IPS DF 6.9 (cell line): ENCODE measurements around the gene TMEM17.

Experiments used
- DNase-seq: peaks from one replicate; pipeline ENCODE4 v3.0.0-alpha.2; 2013; ENCODE audit warnings: low read depth, low spot score
- H3K27ac ChIP-seq: one replicate; pipeline ENCODE4 v1.5.1; 2013; ENCODE audit warnings: low read length, control low read depth
- H3K27me3 ChIP-seq: 2 replicates; pipeline ENCODE4 v1.6.1; 2013; ENCODE audit warnings: mild to moderate bottlenecking, low read length; ENCODE audit not compliant: control insufficient read depth, insufficient read depth
- H3K36me3 ChIP-seq: 2 replicates; pipeline ENCODE4 v1.6.1; 2013; ENCODE audit warnings: low read length; ENCODE audit not compliant: control insufficient read depth, insufficient read depth
- H3K4me1 ChIP-seq: 2 replicates; pipeline ENCODE4 v1.6.1; 2013; ENCODE audit warnings: low read length; ENCODE audit not compliant: control insufficient read depth, insufficient read depth
- H3K4me3 ChIP-seq: 2 replicates; pipeline ENCODE4 v1.5.1; 2013; ENCODE audit warnings: mild to moderate bottlenecking, low read length
- H3K9me3 ChIP-seq: 2 replicates; pipeline ENCODE4 v1.6.1; 2013; ENCODE audit warnings: low read length, inconsistent platforms; ENCODE audit not compliant: control insufficient read depth, insufficient read depth
- WGBS: extraction: QIAGEN DNeasy Blood & Tissue Kit; methylation state at CpG from one replicate; pipeline ENCODE4 v1.1.7; 2013; ENCODE audit warnings: mixed read lengths, missing lambda C conversion rate; ENCODE audit not compliant: insufficient read length, insufficient coverage; 5-methylcytosine and 5-hydroxymethylcytosine counted together

Gene TMEM17

DNA sequence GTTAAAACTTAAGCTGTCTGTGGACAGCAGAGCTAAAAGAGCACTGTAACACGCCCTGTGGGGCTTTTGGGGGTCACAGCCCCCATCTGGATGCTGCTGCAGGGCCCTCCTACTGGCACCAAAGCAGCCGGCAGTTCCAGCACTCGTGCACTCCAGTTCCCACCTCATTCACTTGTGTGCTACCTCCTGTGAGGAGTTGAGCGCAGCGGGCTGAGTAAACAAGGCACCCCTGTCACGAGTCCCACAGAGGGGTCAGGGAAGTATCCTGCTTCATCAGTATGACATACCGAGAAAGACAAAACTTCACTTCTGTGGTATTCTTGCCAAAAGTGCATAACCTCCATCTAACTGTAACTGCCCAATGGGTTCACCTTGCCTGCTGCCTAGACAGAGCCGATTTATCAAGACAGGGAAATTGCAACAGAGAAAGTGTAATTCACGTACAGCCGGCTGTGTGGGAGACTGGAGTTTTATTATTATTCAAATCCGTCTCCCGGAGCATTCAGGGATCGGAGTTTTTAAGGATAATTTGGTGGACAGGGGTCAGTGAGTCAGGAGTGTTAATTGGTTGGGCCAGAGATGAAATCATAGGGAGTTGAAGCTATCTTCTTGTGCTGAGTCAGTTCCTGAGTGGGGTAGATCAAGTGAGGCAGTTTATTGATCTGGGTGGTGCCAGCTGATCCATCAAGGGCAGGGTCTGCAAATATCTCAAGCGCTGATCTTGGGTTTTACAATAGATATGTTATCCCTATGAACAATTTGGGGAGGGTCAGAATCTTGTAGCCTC, 41.6 kb downstream of the TMEM17 start:
- Histone ChIP-seq H3K36me3 (no peaks in the 10 kb centered on the region), H3K9me3 (no peaks in the 10 kb centered on the region), H3K27ac (no peak overlapping the region), H3K4me1 (peaks cover 10% of the 10 kb centered on the region; the same call in 1 of the 2 replicates), H3K27me3 (no peaks in the 10 kb centered on the region), H3K4me3 (no peak overlapping the region)
- DNase-seq: no peak
- no CpG with 5 or more reads among the region's 14 CpGs for WGBS

GRCh38 chr2:62462211-62462610, 43.8 kb downstream of the TMEM17 start:
- Histone ChIP-seq H3K4me3 (no peak overlapping the region), H3K27me3 (no peaks in the 10 kb centered on the region), H3K36me3 (no peaks in the 10 kb centered on the region), H3K4me1 (peaks cover 6% of the 10 kb centered on the region; the same call in 1 of the 2 replicates), H3K27ac (no peak overlapping the region), H3K9me3 (no peaks in the 10 kb centered on the region)
- DNase-seq: no peak
- WGBS: no CpG with 5 or more reads among the region's 2 CpGs

DNA sequence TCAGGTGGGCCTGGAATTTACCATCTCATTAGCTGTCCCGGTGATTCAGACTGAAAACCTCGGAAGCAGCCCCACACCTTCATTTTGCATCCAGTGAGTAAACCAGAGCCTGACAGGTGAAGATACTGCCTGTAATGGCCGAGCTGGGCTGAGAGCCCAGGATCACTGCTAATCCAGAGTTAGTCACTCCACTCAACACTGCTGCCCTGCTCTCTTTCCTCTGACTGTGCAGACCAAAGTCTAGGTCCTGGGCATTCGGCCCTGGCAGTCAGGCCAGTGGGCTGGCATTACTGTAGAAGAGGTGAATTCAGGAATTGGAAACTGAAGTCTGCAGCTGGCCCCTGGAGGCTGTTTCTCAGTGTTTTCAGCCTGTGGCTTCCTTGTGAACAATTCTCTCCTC, 44.3 kb downstream of the TMEM17 start:
- no peak for DNase-seq
- H3K9me3 ChIP-seq: no peaks in the 10 kb centered on the region
- H3K4me1 ChIP-seq: peaks cover 4% of the 10 kb centered on the region; the same call in 1 of the 2 replicates
- H3K36me3 ChIP-seq: no peaks in the 10 kb centered on the region
- H3K27me3 ChIP-seq: no peaks in the 10 kb centered on the region
- no peak overlapping the region for H3K27ac ChIP-seq
- WGBS: no CpG with 5 or more reads among the region's 4 CpGs
- no peak overlapping the region for H3K4me3 ChIP-seq

- Histone ChIP-seq H3K36me3 (no peaks in the 10 kb centered on the region), H3K4me1 (peaks cover 3% of the 10 kb centered on the region; the same call in 1 of the 2 replicates), H3K9me3 (no peaks in the 10 kb centered on the region), H3K4me3 (no peak overlapping the region), H3K27ac (no peak overlapping the region), H3K27me3 (no peaks in the 10 kb centered on the region; the same call in 1 of the 2 replicates)
- DNase-seq: no peak
- no CpG with 5 or more reads among the region's 4 CpGs for WGBS
Observed at GRCh38 chr2:62461017-62461553, 44.9 kb downstream of the TMEM17 start.

GRCh38 chr2:62460175-62460574, 45.8 kb downstream of the TMEM17 start:
- Histone ChIP-seq H3K4me1 (peaks cover 2% of the 10 kb centered on the region; the same call in 1 of the 2 replicates), H3K36me3 (no peaks in the 10 kb centered on the region), H3K27ac (no peak overlapping the region), H3K9me3 (no peaks in the 10 kb centered on the region), H3K4me3 (no peak overlapping the region), H3K27me3 (no peaks in the 10 kb centered on the region; the same call in 1 of the 2 replicates)
- no CpG with 5 or more reads among the region's 5 CpGs for WGBS
- no peak for DNase-seq

DNA sequence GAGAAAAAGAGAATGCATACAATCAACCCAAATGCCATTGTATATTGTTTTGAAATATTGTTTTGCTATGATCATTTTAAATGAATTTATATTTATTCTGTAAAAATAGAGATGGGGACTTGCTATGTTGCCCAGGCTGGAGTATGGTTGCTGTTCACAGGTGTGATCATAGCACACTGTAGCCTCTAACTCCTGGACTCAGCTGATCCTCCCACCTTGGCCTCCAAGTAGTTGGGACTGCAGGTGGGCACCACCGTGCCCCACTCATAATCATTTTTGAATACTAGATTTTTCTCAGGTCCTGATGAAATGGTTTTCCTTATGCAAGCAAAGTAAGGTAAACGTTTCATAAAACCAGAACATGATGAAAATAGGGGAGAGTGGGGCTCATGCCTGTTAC, 46.3 kb downstream of the TMEM17 start:
- H3K27me3 ChIP-seq: no peaks in the 10 kb centered on the region; the same call in 1 of the 2 replicates
- no peak for DNase-seq
- no peaks in the 10 kb centered on the region for H3K36me3 ChIP-seq
- H3K9me3 ChIP-seq: no peaks in the 10 kb centered on the region
- no peak overlapping the region for H3K27ac ChIP-seq
- no peak overlapping the region for H3K4me3 ChIP-seq
- peaks cover 2% of the 10 kb centered on the region; the same call in 1 of the 2 replicates for H3K4me1 ChIP-seq
- no CpG with 5 or more reads among the region's 2 CpGs for WGBS

- H3K27ac ChIP-seq: no peak overlapping the region
- WGBS: no CpG with 5 or more reads among the region's 3 CpGs
- no peak overlapping the region for H3K4me3 ChIP-seq
- H3K27me3 ChIP-seq: no peaks in the 10 kb centered on the region; the same call in 1 of the 2 replicates
- H3K4me1 ChIP-seq: no peaks in the 10 kb centered on the region; the same call in 1 of the 2 replicates
- DNase-seq: no peak
- no peaks in the 10 kb centered on the region for H3K36me3 ChIP-seq
- H3K9me3 ChIP-seq: no peaks in the 10 kb centered on the region
Observed at GRCh38 chr2:62459106-62459505, 46.9 kb downstream of the TMEM17 start.

- H3K4me3 ChIP-seq: no peak overlapping the region
- H3K4me1 ChIP-seq: no peaks in the 10 kb centered on the region; the same call in 1 of the 2 replicates
- no peaks in the 10 kb centered on the region; the same call in 1 of the 2 replicates for H3K27me3 ChIP-seq
- no peaks in the 10 kb centered on the region for H3K36me3 ChIP-seq
- no CpG with 5 or more reads among the region's 6 CpGs for whole genome bisulfite sequencing
- no peak for DNase-seq
- no peak overlapping the region for H3K27ac ChIP-seq
- H3K9me3 ChIP-seq: no peaks in the 10 kb centered on the region
Observed at GRCh38 chr2:62458671-62459081, 47.3 kb downstream of the TMEM17 start.

DNA sequence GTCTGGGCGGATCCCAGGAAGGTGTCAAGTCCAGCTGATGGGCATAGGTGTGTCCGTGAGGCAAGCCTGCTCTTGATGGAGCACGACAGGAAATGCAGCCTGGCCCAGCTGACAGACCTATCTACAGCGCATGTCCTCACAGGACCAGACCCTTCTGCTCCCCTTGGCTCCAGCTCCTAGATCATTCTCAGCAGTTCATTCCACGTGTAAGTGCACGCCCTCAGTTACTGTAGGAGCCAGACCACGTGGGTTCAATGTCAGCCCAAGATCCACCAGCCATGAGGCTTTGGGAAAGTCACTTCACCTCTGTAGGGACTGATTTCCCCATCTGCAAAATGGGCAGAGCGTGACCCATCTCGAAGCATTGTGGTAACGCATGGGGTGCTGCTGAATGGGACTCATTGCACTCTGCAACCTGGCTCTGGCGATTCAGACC, 47.8 kb downstream of the TMEM17 start:
- Histone ChIP-seq H3K4me3 (no peak overlapping the region), H3K27me3 (no peaks in the 10 kb centered on the region; the same call in 1 of the 2 replicates), H3K4me1 (no peaks in the 10 kb centered on the region; the same call in 1 of the 2 replicates), H3K27ac (no peak overlapping the region), H3K36me3 (no peaks in the 10 kb centered on the region), H3K9me3 (no peaks in the 10 kb centered on the region)
- no peak for DNase-seq
- no CpG with 5 or more reads among the region's 11 CpGs for WGBS

- Histone ChIP-seq H3K36me3 (no peaks in the 10 kb centered on the region), H3K4me3 (peak overlapping the region; percentile 58; the same call in 1 of the 2 replicates), H3K27me3 (no peaks in the 10 kb centered on the region; the same call in 1 of the 2 replicates), H3K9me3 (no peaks in the 10 kb centered on the region), H3K27ac (no peak overlapping the region), H3K4me1 (no peaks in the 10 kb centered on the region; the same call in 1 of the 2 replicates)
- no peak for DNase-seq
- WGBS: no CpG with 5 or more reads among the region's 11 CpGs
Observed at GRCh38 chr2:62457556-62457955, 48.4 kb downstream of the TMEM17 start.
